CD4-positive, alpha-beta memory T cell (primary cell): Measurements from ENCODE around the gene LIFR. TPM values are rescaled to one million over a fixed set of nuclear protein-coding genes. Genes with fewer than 3 reads are reported as not detected.

Source experiments
- CTCF ChIA-PET: fragments of 350-600 bp; sonication (Branson Sonifier 250); formaldehyde crosslinking; loops from one replicate; lab custom pipeline; 2021; ENCODE audit warnings: inconsistent platforms; ENCODE audit not compliant: partially characterized antibody; lab: Charles Lee
- POLR2A ChIA-PET: fragments of 350-600 bp; sonication (Branson Sonifier 250); formaldehyde crosslinking; loops from one replicate; lab custom pipeline; 2021; ENCODE audit not compliant: partially characterized antibody; lab: Charles Lee
- DNase-seq, 5 donors: peaks; one replicate each; pipeline versions ENCODE4 v3.0.0 to v3.0.0-alpha.2; 2020 to 2022; ENCODE audit warnings: mixed read lengths in 1 of 5
- H3K27ac ChIP-seq: one replicate; pipeline ENCODE4 v1.7.0; 2013; ENCODE audit warnings: low read depth, low read length
- H3K27me3 ChIP-seq: 2 replicates; pipeline ENCODE4 v1.7.0; 2013; ENCODE audit warnings: mild to moderate bottlenecking, low read length, moderate library complexity; ENCODE audit not compliant: insufficient read depth
- H3K36me3 ChIP-seq: 2 replicates; pipeline ENCODE4 v1.7.0; 2013; ENCODE audit warnings: mild to moderate bottlenecking, low read length, moderate library complexity; ENCODE audit not compliant: insufficient read depth
- H3K4me1 ChIP-seq: 2 replicates; pipeline ENCODE4 v1.7.0; 2013; ENCODE audit warnings: mild to moderate bottlenecking, low read length, moderate library complexity; ENCODE audit not compliant: insufficient read depth
- H3K4me3 ChIP-seq, 2 donors: one replicate each; pipeline ENCODE4 v1.7.0; 2013; ENCODE audit warnings: low read length in 2 of 2, mild to moderate bottlenecking in 1 of 2
- H3K9me3 ChIP-seq, 2 donors: one replicate each; pipeline ENCODE4 v1.7.0; 2013; ENCODE audit warnings: low read length in 2 of 2, control low read depth in 1 of 2; ENCODE audit not compliant: control insufficient read depth in 1 of 2
- H3K27ac Mint-ChIP-seq, 7 donors: one replicate each; pipeline ENCODE4 v1.8.0; 2020 to 2021; ENCODE audit warnings: mixed read lengths in 7 of 7, mild to moderate bottlenecking in 6 of 7, inconsistent platforms in 3 of 7, moderate library complexity in 3 of 7
- H3K27me3 Mint-ChIP-seq, 2 donors: one replicate each; pipeline ENCODE4 v1.8.0; 2020 to 2021; ENCODE audit warnings: mixed read lengths in 2 of 2
- H3K36me3 Mint-ChIP-seq, 2 donors: one replicate each; pipeline ENCODE4 v1.8.0; 2020 to 2021; ENCODE audit warnings: mixed read lengths in 2 of 2, inconsistent platforms in 1 of 2, mild to moderate bottlenecking in 1 of 2
- H3K4me1 Mint-ChIP-seq, 4 donors: one replicate each; pipeline ENCODE4 v1.8.0; 2020 to 2021; ENCODE audit warnings: mixed read lengths in 4 of 4, mild to moderate bottlenecking in 1 of 4
- H3K4me3 Mint-ChIP-seq, 8 donors: one replicate each; pipeline ENCODE4 v1.8.0; 2020 to 2021; ENCODE audit warnings: mixed read lengths in 8 of 8, mild to moderate bottlenecking in 7 of 8, moderate library complexity in 6 of 8, inconsistent platforms in 3 of 8
- H3K9me3 Mint-ChIP-seq, 8 donors: one replicate each; pipeline ENCODE4 v1.8.0; 2020 to 2021; ENCODE audit warnings: mixed read lengths in 8 of 8, mild to moderate bottlenecking in 5 of 8, inconsistent platforms in 3 of 8, moderate library complexity in 1 of 8
- intact Hi-C: fragments of 100-400 bp; cut with micrococcal nuclease; formaldehyde crosslinking; loops from one replicate; pipeline ENCODE4 v1.15.1; 2023
- polyA plus RNA-seq, 2 donors: library from polyadenylated mRNA; unstranded; fragments of 300-500 nt; fragmentation: Illumina TruSeq; gene quantifications; one replicate each; pipeline ENCODE4 v1.2.3, GENCODE V29; 2021
- total RNA-seq, 2 experiments: library from RNA; stranded (reverse); gene quantifications; one replicate each; pipeline ENCODE4 v1.2.3, GENCODE V29; 2021

The LIFR gene
- total and polyA plus RNA-seq, 4 experiments from 2014 or later, result 0.23 to 0.42 TPM; not detected in 2

DNA sequence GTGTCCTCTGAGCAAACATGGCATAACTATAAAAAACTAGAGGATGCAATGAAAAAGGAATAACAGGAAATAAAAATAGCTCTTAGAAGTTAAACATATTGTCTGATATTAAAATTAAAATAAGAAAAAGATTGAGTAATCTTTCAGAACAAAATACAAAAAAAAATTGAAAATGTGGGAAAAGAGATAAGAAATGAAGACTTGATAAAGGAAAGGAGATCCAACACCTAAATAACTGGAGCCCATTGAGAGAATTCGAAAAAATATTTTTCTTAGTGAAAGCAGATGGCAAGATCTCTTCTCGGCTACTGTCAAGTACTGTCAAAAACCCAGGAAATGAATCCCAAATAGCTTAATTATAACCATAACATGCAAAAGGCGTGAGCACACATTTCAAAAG, 24.9 kb downstream of the LIFR start:
- Mint-ChIP-seq H3K9me3 (peaks cover 0 to 4% (median 0%) of the 10 kb centered on the region in 8 donors), H3K4me1 (no peaks in the 10 kb centered on the region), H3K27me3 (peaks cover 3 to 6% of the 10 kb centered on the region in 2 donors), H3K4me3 (no peak overlapping the region), H3K27ac (no peak overlapping the region), H3K36me3 (no peaks in the 10 kb centered on the region)
- H3K27ac ChIP-seq, result no peak overlapping the region
- intact Hi-C loops, result no loop called here
- H3K9me3 ChIP-seq, result no peaks in the 10 kb centered on the region
- no peak overlapping the region for H3K4me3 ChIP-seq
- CTCF ChIA-PET, result no interaction called here
- POLR2A ChIA-PET, result no interaction called here
- no peaks in the 10 kb centered on the region for H3K36me3 ChIP-seq
- DNase-seq, result no peak
- no peaks in the 10 kb centered on the region for H3K4me1 ChIP-seq
- H3K27me3 ChIP-seq, result no peaks in the 10 kb centered on the region

DNA sequence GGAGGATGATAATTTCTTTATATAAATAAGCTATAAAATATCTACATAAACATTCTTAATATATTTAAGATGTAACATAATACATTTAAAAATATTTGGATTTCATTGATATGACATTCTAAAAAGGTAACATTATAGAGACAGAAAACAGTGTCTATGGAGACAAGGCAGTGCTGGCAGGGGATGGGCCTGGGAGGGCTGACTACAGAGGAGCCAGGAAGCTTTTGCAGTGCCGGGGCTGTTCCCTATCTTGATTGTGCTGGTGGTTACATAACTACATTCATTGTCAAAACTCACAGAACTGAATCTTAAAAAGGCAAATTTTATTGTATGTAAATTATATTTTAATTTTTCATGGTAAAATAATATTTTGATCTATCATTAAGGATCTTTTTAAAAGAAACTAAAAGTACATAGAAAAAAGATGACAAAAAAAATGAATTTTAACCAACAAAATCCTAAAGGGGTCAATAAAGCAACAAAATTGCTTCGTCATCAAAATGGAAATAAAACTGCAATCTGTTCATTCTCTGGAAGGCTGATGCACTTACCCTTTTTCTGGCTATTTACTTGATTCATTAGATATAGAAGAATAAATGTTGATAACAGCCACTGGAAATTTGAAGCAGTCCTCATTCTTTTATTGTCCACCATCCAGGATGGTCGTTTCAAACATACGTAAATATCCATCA, 26.3 kb downstream of the LIFR start:
- Histone ChIP-seq H3K27ac (no peak overlapping the region), H3K9me3 (no peaks in the 10 kb centered on the region), H3K36me3 (no peaks in the 10 kb centered on the region), H3K27me3 (no peaks in the 10 kb centered on the region), H3K4me3 (no peak overlapping the region), H3K4me1 (no peaks in the 10 kb centered on the region)
- Mint-ChIP-seq H3K36me3 (no peaks in the 10 kb centered on the region), H3K27ac (no peak overlapping the region), H3K27me3 (peaks cover 4 to 6% of the 10 kb centered on the region in 2 donors), H3K4me3 (no peak overlapping the region), H3K4me1 (no peaks in the 10 kb centered on the region), H3K9me3 (peaks cover 0 to 4% (median 0%) of the 10 kb centered on the region in 8 donors)
- DNase-seq, result no peak
- CTCF ChIA-PET, result no interaction called here
- POLR2A ChIA-PET, result no interaction called here
- intact Hi-C loops, result no loop called here

- Mint-ChIP-seq H3K36me3 (no peaks in the 10 kb centered on the region), H3K27ac (no peak overlapping the region), H3K4me1 (no peaks in the 10 kb centered on the region), H3K4me3 (no peak overlapping the region), H3K9me3 (peaks cover 0 to 4% (median 0%) of the 10 kb centered on the region in 8 donors), H3K27me3 (peaks cover 10 to 15% of the 10 kb centered on the region in 2 donors)
- H3K36me3 ChIP-seq, result no peaks in the 10 kb centered on the region
- no peaks in the 10 kb centered on the region for H3K27me3 ChIP-seq
- ChIA-PET POLR2A (no interaction called here), CTCF (interaction anchor here (1.2 kb wide), 1 partner anchor 86 kb away, joined by 3 read pairs; no protein-coding TSS in a partner anchor)
- H3K4me3 ChIP-seq, result no peak overlapping the region
- intact Hi-C loops, result no loop called here
- no peak for DNase-seq
- no peak overlapping the region for H3K27ac ChIP-seq
- H3K9me3 ChIP-seq, result no peaks in the 10 kb centered on the region
- no peaks in the 10 kb centered on the region for H3K4me1 ChIP-seq
Observed at GRCh38 chr5:38528162-38528703, 28.2 kb downstream of the LIFR start.

- Mint-ChIP-seq H3K4me3 (no peak overlapping the region), H3K9me3 (peaks cover 0 to 4% (median 0%) of the 10 kb centered on the region in 8 donors), H3K36me3 (no peaks in the 10 kb centered on the region), H3K27me3 (peaks cover 10 to 15% of the 10 kb centered on the region in 2 donors), H3K4me1 (no peaks in the 10 kb centered on the region), H3K27ac (no peak overlapping the region)
- H3K4me1 ChIP-seq, result no peaks in the 10 kb centered on the region
- POLR2A ChIA-PET, result no interaction called here
- intact Hi-C loops, result no loop called here
- H3K9me3 ChIP-seq, result no peaks in the 10 kb centered on the region
- H3K4me3 ChIP-seq, result no peak overlapping the region
- DNase-seq, result no peak
- CTCF ChIA-PET, result no interaction called here
- H3K27ac ChIP-seq, result no peak overlapping the region
- H3K36me3 ChIP-seq, result no peaks in the 10 kb centered on the region
- no peaks in the 10 kb centered on the region for H3K27me3 ChIP-seq
Observed at GRCh38 chr5:38527475-38527874, 29.0 kb downstream of the LIFR start.

- no peaks in the 10 kb centered on the region for H3K4me1 Mint-ChIP-seq
- H3K27ac ChIP-seq, result no peak overlapping the region
- no peak overlapping the region for H3K4me3 Mint-ChIP-seq
- H3K9me3 Mint-ChIP-seq, result peaks cover 0 to 7% (median 0%) of the 10 kb centered on the region in 8 donors
- no peaks in the 10 kb centered on the region for H3K36me3 ChIP-seq
- DNase-seq, result no peak
- H3K27me3 Mint-ChIP-seq, result peaks cover 11 to 15% of the 10 kb centered on the region in 2 donors
- H3K4me3 ChIP-seq, result no peak overlapping the region
- no peak overlapping the region for H3K27ac Mint-ChIP-seq
- intact Hi-C loops, result no loop called here
- H3K36me3 Mint-ChIP-seq, result no peaks in the 10 kb centered on the region
- CTCF ChIA-PET, result no interaction called here
- H3K4me1 ChIP-seq, result no peaks in the 10 kb centered on the region
- H3K9me3 ChIP-seq, result no peaks in the 10 kb centered on the region
- POLR2A ChIA-PET, result no interaction called here
- no peaks in the 10 kb centered on the region for H3K27me3 ChIP-seq
Observed at GRCh38 chr5:38524022-38524421, 32.4 kb downstream of the LIFR start.

- no peak overlapping the region for H3K27ac ChIP-seq
- peaks cover 7 to 12% of the 10 kb centered on the region in 2 donors for H3K27me3 Mint-ChIP-seq
- POLR2A ChIA-PET, result no interaction called here
- no peak for DNase-seq
- no peak overlapping the region for H3K27ac Mint-ChIP-seq
- no peaks in the 10 kb centered on the region for H3K27me3 ChIP-seq
- H3K9me3 Mint-ChIP-seq, result peaks cover 0 to 7% (median 0%) of the 10 kb centered on the region in 8 donors
- no peaks in the 10 kb centered on the region for H3K4me1 ChIP-seq
- H3K36me3 ChIP-seq, result no peaks in the 10 kb centered on the region
- H3K36me3 Mint-ChIP-seq, result no peaks in the 10 kb centered on the region
- no peaks in the 10 kb centered on the region for H3K9me3 ChIP-seq
- H3K4me1 Mint-ChIP-seq, result no peaks in the 10 kb centered on the region
- no peak overlapping the region for H3K4me3 ChIP-seq
- CTCF ChIA-PET, result no interaction called here
- intact Hi-C loops, result no loop called here
- no peak overlapping the region for H3K4me3 Mint-ChIP-seq
Observed at GRCh38 chr5:38519476-38519875, 37.0 kb downstream of the LIFR start.

- Histone ChIP-seq H3K4me3 (no peak overlapping the region), H3K36me3 (no peaks in the 10 kb centered on the region), H3K9me3 (no peaks in the 10 kb centered on the region), H3K27me3 (no peaks in the 10 kb centered on the region), H3K27ac (no peak overlapping the region), H3K4me1 (no peaks in the 10 kb centered on the region)
- Mint-ChIP-seq H3K4me1 (no peaks in the 10 kb centered on the region), H3K27me3 (peaks cover 5 to 7% of the 10 kb centered on the region in 2 donors), H3K27ac (no peak overlapping the region), H3K36me3 (no peaks in the 10 kb centered on the region), H3K9me3 (peaks cover 0 to 7% (median 0%) of the 10 kb centered on the region in 8 donors), H3K4me3 (no peak overlapping the region)
- no peak for DNase-seq
- ChIA-PET CTCF (interaction anchor here (0.6 to 1.5 kb wide), 2 partner anchors 15 to 159 kb away, joined by 3 read pairs; no protein-coding TSS in a partner anchor), POLR2A (no interaction called here)
- intact Hi-C loops, result no loop called here
Observed at GRCh38 chr5:38518341-38518740, 38.1 kb downstream of the LIFR start.
